SK-N-MC (cell line): ENCODE results near the gene MATCAP1.

Experiments used
- DNase-seq: peaks from one replicate; pipeline ENCODE4 v3.0.0-alpha.2; 2011; ENCODE audit warnings: low read depth, low spot score
- H3K27ac ChIP-seq: fragments of 200-600 bp; sonication (generic); 2 replicates; pipeline ENCODE4 v1.5.1; 2016; ENCODE audit warnings: mixed run types
- H3K36me3 ChIP-seq: fragments of 200-600 bp; sonication (generic); 2 replicates; pipeline ENCODE4 v1.6.1; 2017; ENCODE audit warnings: antibody characterized with exemption, low read length, mixed read lengths; ENCODE audit not compliant: insufficient read depth
- H3K4me3 ChIP-seq: fragments of 200-600 bp; sonication (generic); 2 replicates; pipeline ENCODE4 v1.5.1; 2016
- H3K9ac ChIP-seq: fragments of 200-600 bp; sonication (generic); 2 replicates; pipeline ENCODE4 v1.8.0; 2017; ENCODE audit warnings: mixed run types, mixed read lengths; ENCODE audit not compliant: insufficient read length
- H3K9me3 ChIP-seq: fragments of 200-600 bp; sonication (generic); 2 replicates; pipeline ENCODE4 v1.6.1; 2017; ENCODE audit warnings: low read depth, mild to moderate bottlenecking, antibody characterized with exemption, low read length, moderate library complexity, mixed read lengths
- EZH2 ChIP-seq: fragments of 200-600 bp; sonication (generic); IDR thresholded peaks from one replicate; pipeline ENCODE4 v1.6.1; 2017; ENCODE audit warnings: antibody characterized with exemption
- FOXP2 ChIP-seq: optimal IDR thresholded peaks from 2 replicates; pipeline ENCODE3; 2011; ENCODE audit warnings: mild to moderate bottlenecking, moderate library complexity; ENCODE audit not compliant: insufficient read depth; ENCODE audit errors: extremely low read length, control extremely low read depth
- POLR2AphosphoS5 ChIP-seq: IDR thresholded peaks from 2 replicates; pipeline ENCODE4 v1.6.1; 2012; ENCODE audit warnings: mild to moderate bottlenecking, low read depth, low read length, borderline replicate concordance

The MATCAP1 gene

DNA sequence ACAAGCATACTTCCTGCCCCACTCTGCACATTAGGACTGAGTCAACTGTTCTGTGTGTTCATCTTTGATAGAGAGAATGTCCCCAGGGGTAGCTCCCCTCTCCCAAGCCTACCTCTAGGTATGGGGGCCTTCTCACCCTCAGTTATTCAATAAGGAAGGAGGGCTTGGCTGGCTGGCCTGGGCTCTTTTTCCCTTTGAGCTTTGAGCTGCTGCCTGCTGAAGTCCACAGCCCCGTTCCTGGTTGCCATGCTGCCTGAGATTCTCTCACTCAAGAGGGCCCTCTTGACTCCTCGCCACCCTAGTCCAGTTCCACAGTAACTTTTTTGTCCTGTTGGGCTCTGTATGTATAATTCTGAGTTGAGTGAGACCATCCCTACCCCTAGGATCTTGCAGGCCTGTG is 38.0 kb downstream of the MATCAP1 start:
- H3K27ac ChIP-seq, result no peak overlapping the region
- H3K4me3 ChIP-seq, result no peak overlapping the region
- H3K9me3 ChIP-seq, result no peaks in the 10 kb centered on the region
- H3K9ac ChIP-seq, result no peak overlapping the region
- TF ChIP-seq FOXP2 (no peak), POLR2AphosphoS5 (no peak)
- peaks cover 6% of the 10 kb centered on the region; the same call in 1 of the 2 replicates for H3K36me3 ChIP-seq
- DNase-seq, result no peak

DNA sequence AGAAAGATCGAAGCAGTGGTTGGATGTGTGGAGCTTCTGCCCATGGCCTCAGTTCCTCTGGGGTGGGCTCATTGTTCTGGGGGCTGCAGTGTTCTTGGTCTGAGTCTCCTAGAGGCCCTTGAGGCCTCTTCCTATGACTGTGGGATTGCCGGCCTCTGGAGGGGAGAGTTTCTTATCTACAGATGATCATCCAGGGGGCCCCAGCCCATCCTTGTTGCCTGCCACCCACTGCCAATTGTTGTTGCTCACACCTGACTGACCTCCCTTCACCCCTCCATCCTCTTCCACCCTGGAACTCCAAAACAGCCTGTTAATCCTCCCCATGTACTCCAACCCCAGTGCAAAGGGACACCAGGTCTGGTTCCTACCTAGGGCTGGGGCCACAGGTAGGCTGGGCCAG is 38.8 kb downstream of the MATCAP1 start:
- no peak overlapping the region for H3K4me3 ChIP-seq
- peaks cover 10% of the 10 kb centered on the region; the same call in 1 of the 2 replicates for H3K36me3 ChIP-seq
- TF ChIP-seq EZH2 (no peak), FOXP2 (no peak), POLR2AphosphoS5 (no peak)
- H3K27ac ChIP-seq, result no peak overlapping the region
- no peaks in the 10 kb centered on the region for H3K9me3 ChIP-seq
- no peak overlapping the region for H3K9ac ChIP-seq
- no peak for DNase-seq

DNA sequence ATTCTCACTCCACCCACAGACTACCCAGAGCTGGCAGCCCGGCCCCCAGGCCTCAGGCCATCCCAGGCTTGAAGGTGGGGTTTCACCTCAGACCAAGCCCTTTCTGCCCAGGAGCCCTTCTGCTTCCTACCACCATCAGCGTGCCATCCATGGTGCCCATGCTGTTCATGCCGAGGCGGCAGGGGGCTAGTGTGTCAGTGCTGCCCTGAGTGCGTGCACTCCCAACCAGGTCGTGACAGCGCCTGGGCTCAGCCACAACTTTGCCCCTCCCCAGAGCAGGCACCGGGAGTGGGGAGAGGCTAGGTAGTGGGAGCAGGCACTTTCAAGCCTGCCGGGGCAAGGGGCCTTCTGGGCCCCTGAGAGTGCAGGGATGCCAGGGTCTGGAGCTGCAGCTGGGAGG is 41.4 kb downstream of the MATCAP1 start:
- TF ChIP-seq POLR2AphosphoS5, result no peak
- TF ChIP-seq EZH2, result no peak
- no peak for TF ChIP-seq FOXP2
- Histone ChIP-seq H3K36me3 (peaks cover 10% of the 10 kb centered on the region; the same call in 1 of the 2 replicates), H3K9ac (no peak overlapping the region), H3K4me3 (no peak overlapping the region), H3K9me3 (no peaks in the 10 kb centered on the region), H3K27ac (no peak overlapping the region)
- no peak for DNase-seq

DNA sequence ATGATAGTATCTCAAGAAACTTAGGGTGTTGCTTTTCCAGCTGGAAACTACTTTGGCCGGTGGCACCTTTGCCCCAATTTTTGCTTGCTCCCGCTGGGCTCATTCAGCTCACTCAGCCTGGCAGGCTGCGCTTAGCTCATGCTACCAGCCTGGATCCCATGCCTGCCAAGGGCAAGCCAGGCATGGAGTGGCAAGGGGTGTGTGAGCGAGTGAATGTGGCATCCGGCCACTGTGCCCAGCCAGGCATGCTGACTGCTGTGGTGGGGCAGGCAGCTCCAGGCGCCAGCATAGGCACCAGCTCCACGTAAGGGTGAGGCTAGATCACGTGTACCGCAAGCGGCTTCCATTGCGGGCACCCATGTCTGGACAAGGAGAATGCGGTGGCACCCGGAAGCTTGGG is 42.4 kb downstream of the MATCAP1 start:
- Histone ChIP-seq H3K36me3 (peaks cover 10% of the 10 kb centered on the region; the same call in 1 of the 2 replicates), H3K9me3 (no peaks in the 10 kb centered on the region), H3K4me3 (no peak overlapping the region), H3K27ac (no peak overlapping the region), H3K9ac (no peak overlapping the region)
- DNase-seq, result no peak
- TF ChIP-seq FOXP2 (no peak), EZH2 (no peak), POLR2AphosphoS5 (no peak)

DNA sequence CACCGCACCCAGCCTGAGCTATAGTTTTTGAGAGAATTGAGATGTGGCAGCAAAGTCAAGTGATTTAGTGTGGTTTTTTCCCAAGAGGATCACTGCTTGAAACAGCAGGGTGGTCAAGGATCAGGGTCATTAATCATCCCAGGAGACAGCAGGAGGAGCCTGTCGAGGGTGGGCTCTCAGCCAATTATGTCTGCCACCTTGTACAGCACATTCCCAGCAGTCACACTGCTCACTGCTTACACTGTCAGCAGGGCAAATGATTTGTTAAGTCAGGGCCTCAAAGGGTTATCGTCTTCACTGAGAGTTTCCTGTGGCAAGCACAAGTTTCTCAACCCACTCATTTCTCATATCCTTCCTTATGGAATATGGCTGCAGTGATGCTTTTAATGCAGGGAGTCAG is 46.2 kb downstream of the MATCAP1 start:
- Histone ChIP-seq H3K27ac (no peak overlapping the region), H3K36me3 (peaks cover 21% of the 10 kb centered on the region; the same call in 1 of the 2 replicates), H3K9me3 (no peaks in the 10 kb centered on the region), H3K4me3 (no peak overlapping the region), H3K9ac (no peak overlapping the region)
- TF ChIP-seq EZH2, result no peak
- no peak for TF ChIP-seq FOXP2
- TF ChIP-seq POLR2AphosphoS5, result no peak
- DNase-seq, result no peak

DNA sequence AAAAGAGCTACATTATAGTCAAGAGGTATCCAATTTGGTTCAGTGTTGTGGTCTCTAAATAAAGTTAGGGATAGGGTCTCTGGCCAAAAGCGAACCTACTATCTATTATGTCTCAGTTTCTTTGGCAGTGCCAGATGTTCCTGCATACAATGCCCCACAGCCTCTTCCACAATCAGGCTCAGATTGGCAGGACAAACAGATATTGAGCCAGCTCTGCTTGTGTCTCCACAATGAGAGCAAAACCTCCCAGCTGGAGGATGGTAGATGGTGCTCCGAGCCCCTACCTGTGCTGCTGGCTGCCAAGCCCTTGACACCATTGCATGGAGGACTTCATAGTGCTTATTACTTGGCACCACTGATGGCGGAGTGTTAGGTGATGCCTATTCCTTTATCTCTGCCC is 54.3 kb downstream of the MATCAP1 start:
- H3K9ac ChIP-seq, result no peak overlapping the region
- no peak overlapping the region for H3K4me3 ChIP-seq
- DNase-seq, result no peak
- H3K36me3 ChIP-seq, result peaks cover 11% of the 10 kb centered on the region; the same call in 1 of the 2 replicates
- H3K9me3 ChIP-seq, result no peaks in the 10 kb centered on the region
- H3K27ac ChIP-seq, result no peak overlapping the region
- TF ChIP-seq FOXP2 (no peak), EZH2 (no peak), POLR2AphosphoS5 (no peak)

DNA sequence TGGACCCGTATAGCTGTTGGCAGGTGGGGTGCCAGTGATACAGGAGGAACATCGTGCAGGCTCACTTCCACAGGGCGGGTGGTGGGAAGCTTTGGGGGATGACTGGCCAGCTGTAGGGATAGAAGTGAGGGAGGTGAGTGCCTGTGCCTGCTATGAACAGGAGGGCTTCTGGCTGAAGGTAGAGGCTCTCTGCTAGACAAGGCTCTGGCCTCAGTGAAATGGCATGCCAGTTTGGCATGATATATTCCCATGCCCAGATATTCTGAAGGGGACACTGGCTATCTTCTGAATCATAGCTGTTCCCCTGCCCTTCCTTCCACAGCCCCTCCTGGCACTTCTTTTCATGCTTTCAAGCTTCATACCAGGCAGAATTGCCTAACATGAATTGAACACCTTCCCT is 54.9 kb downstream of the MATCAP1 start:
- peaks cover 8% of the 10 kb centered on the region; the same call in 1 of the 2 replicates for H3K36me3 ChIP-seq

DNA sequence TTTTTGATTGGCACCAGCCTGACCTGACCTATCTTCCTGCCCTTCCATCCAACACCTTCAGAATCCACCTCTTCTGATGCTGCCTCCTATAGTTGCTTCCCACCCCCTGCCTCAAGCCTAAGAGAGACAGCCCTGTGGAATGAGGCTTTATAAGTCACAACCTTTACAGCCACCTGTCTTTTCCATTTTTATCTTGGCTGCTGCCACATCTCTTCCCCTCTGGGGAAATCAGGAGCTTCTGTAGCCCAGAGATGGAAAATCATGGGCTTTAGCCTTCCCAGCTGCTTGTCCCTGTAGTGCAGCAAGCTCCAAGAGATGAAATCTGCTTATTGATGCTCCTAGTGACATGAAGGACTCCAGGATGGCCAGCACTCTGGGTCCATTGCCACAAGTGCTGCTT is 55.3 kb downstream of the MATCAP1 start:
- Histone ChIP-seq H3K9ac (no peak overlapping the region), H3K36me3 (peaks cover 8% of the 10 kb centered on the region; the same call in 1 of the 2 replicates), H3K9me3 (no peaks in the 10 kb centered on the region), H3K4me3 (no peak overlapping the region), H3K27ac (no peak overlapping the region)
- TF ChIP-seq EZH2 (no peak), FOXP2 (no peak), POLR2AphosphoS5 (no peak)
- no peak for DNase-seq

More for the DNA sequence above, 54.9 kb downstream of the MATCAP1 start:
- Histone ChIP-seq H3K27ac (no peak overlapping the region), H3K4me3 (no peak overlapping the region), H3K9ac (no peak overlapping the region), H3K9me3 (no peaks in the 10 kb centered on the region)
- TF ChIP-seq FOXP2, result no peak
- TF ChIP-seq POLR2AphosphoS5, result no peak
- TF ChIP-seq EZH2, result no peak
- DNase-seq, result no peak
